H1 (cell line): ENCODE measurements around the gene RHEX. TPM values are rescaled to one million over a fixed set of nuclear protein-coding genes. Genes with fewer than 3 reads are reported as not detected.

ENCODE experiments used
- CTCF ChIA-PET: fragments of 300-600 bp; sonication (Branson Sonifier 250); formaldehyde crosslinking; loops from one replicate; lab custom pipeline; 2021; ENCODE audit not compliant: partially characterized antibody; lab: Charles Lee
- POLR2A ChIA-PET: fragments of 300-600 bp; sonication (Branson Sonifier 250); formaldehyde crosslinking; loops from one replicate; lab custom pipeline; 2021; ENCODE audit warnings: inconsistent platforms; ENCODE audit not compliant: partially characterized antibody; lab: Charles Lee
- DNase-seq, 2 experiments: peaks; one replicate each; pipeline versions ENCODE4 v3.0.0 to v3.0.0-alpha.2; 2010 to 2022; ENCODE audit warnings: low spot score in 2 of 2, low read depth in 1 of 2, mixed read lengths in 1 of 2
- FAIRE-seq: peaks from 2 replicates; lab custom pipeline; 2011; peaks lifted over from hg19 to GRCh38; lab: Jason Lieb, UNC
- H2AFZ ChIP-seq: 2 replicates; pipeline ENCODE4 v1.8.1; 2012; ENCODE audit warnings: low read length, inconsistent platforms
- H2AK5ac ChIP-seq: 2 replicates; pipeline ENCODE4 v1.6.1; 2013; ENCODE audit warnings: low read depth, low read length
- H2BK120ac ChIP-seq: replicated peaks from 2 replicates; pipeline ENCODE3; 2013; ENCODE audit warnings: low read depth, low read length, inconsistent platforms
- H2BK12ac ChIP-seq: 2 replicates; pipeline ENCODE4 v1.6.1; 2013; ENCODE audit warnings: low read depth, low read length
- H2BK15ac ChIP-seq: 2 replicates; pipeline ENCODE4 v1.6.1; 2013; ENCODE audit warnings: low read length
- H2BK20ac ChIP-seq: 2 replicates; pipeline ENCODE4 v1.6.1; 2013; ENCODE audit warnings: low read length
- H2BK5ac ChIP-seq: 2 replicates; pipeline ENCODE4 v1.6.1; 2013; ENCODE audit warnings: low read depth, low read length
- H3K14ac ChIP-seq: 2 replicates; pipeline ENCODE4 v1.6.1; 2013; ENCODE audit warnings: inconsistent platforms; ENCODE audit not compliant: insufficient read length
- H3K18ac ChIP-seq: 2 replicates; pipeline ENCODE4 v1.6.1; 2013; ENCODE audit warnings: low read length; ENCODE audit errors: extremely low read depth
- H3K23ac ChIP-seq: 2 replicates; pipeline ENCODE4 v1.6.1; 2013; ENCODE audit warnings: inconsistent platforms; ENCODE audit not compliant: insufficient read length
- H3K23me2 ChIP-seq: 2 replicates; pipeline ENCODE4 v1.6.1; 2013; ENCODE audit warnings: low read depth, low read length
- H3K27ac ChIP-seq: 2 replicates; pipeline ENCODE4 v1.6.1; 2011; ENCODE audit warnings: low read depth, low read length, inconsistent platforms
- H3K27me3 ChIP-seq, 4 experiments: replicated peaks in 1 of 4; 1 replicate in 1 of 4; 2 replicates in 3 of 4; pipeline versions ENCODE4 v1.6.1 to v1.8.1; 2011 to 2013; ENCODE audit warnings: low read length in 3 of 4, mild to moderate bottlenecking in 3 of 4, inconsistent platforms in 2 of 4, mixed read lengths in 2 of 4, moderate library complexity in 1 of 4; ENCODE audit not compliant: control insufficient read depth in 3 of 4, insufficient read depth in 3 of 4; ENCODE audit errors: extremely low read depth in 1 of 4
- H3K36me3 ChIP-seq, 4 experiments: 2 replicates each; pipeline versions ENCODE4 v1.6.1 to v1.8.1; 2011 to 2013; ENCODE audit warnings: mild to moderate bottlenecking in 4 of 4, low read length in 3 of 4, moderate library complexity in 2 of 4, control low read depth in 1 of 4, inconsistent platforms in 1 of 4; ENCODE audit not compliant: insufficient read depth in 4 of 4, control insufficient read depth in 2 of 4
- H3K4ac ChIP-seq: replicated peaks from 2 replicates; pipeline ENCODE3; 2013; ENCODE audit warnings: low read length, low read depth, mixed read lengths, inconsistent platforms; ENCODE audit not compliant: insufficient read length
- H3K4me1 ChIP-seq, 4 experiments: replicated peaks in 1 of 4; 1 replicate in 1 of 4; 2 replicates in 3 of 4; pipeline versions ENCODE4 v1.6.1 to v1.8.1; 2011 to 2013; ENCODE audit warnings: low read length in 3 of 4, inconsistent platforms in 2 of 4, mixed read lengths in 1 of 4; ENCODE audit not compliant: insufficient read depth in 4 of 4, control insufficient read depth in 3 of 4
- H3K4me2 ChIP-seq, 2 experiments: 2 replicates each; pipeline versions ENCODE4 v1.6.1 to v1.8.1; 2011 to 2013; ENCODE audit warnings: low read depth in 2 of 2, low read length in 2 of 2, control low read depth in 1 of 2, inconsistent platforms in 1 of 2, mild to moderate bottlenecking in 1 of 2; ENCODE audit not compliant: insufficient read depth in 1 of 2
- H3K4me3 ChIP-seq, 4 experiments: fragments of 200-600, 300-600 bp in 1 of 4; sonication (generic), shearing (Covaris generic), sonication (Bioruptor Twin) in 1 of 4; 2 replicates each; pipeline versions ENCODE4 v1.5.1 to v1.8.1; 2011 to 2016; ENCODE audit warnings: low read length in 4 of 4, low read depth in 3 of 4, control low read depth in 2 of 4, inconsistent platforms in 2 of 4, mild to moderate bottlenecking in 2 of 4, mixed read lengths in 1 of 4, moderate library complexity in 1 of 4; ENCODE audit not compliant: insufficient read depth in 2 of 4; ENCODE audit errors: extremely low read depth in 1 of 4
- H3K56ac ChIP-seq: replicated peaks from 2 replicates; pipeline ENCODE3; 2013; ENCODE audit warnings: low read depth, mild to moderate bottlenecking, mixed read lengths, low read length, inconsistent platforms; ENCODE audit not compliant: insufficient read length
- H3K79me1 ChIP-seq: 2 replicates; pipeline ENCODE4 v1.6.1; 2013; ENCODE audit warnings: low read depth, low read length, control low read depth
- H3K79me2 ChIP-seq, 2 experiments: 2 replicates each; pipeline versions ENCODE4 v1.6.1 to v1.8.1; 2012 to 2013; ENCODE audit warnings: low read length in 2 of 2, mild to moderate bottlenecking in 2 of 2, inconsistent platforms in 1 of 2; ENCODE audit not compliant: insufficient read depth in 2 of 2, control insufficient read depth in 1 of 2
- H3K9ac ChIP-seq, 4 experiments: replicated peaks in 1 of 4; 1 replicate in 1 of 4; 2 replicates in 3 of 4; pipeline versions ENCODE4 v1.6.1 to v1.8.1; 2011 to 2013; ENCODE audit warnings: low read depth in 3 of 4, low read length in 3 of 4, control low read depth in 2 of 4, mild to moderate bottlenecking in 2 of 4, moderate library complexity in 2 of 4, inconsistent platforms in 1 of 4; ENCODE audit errors: extremely low read depth in 1 of 4
- H3K9me3 ChIP-seq, 2 experiments: 2 replicates each; pipeline versions ENCODE4 v1.6.1 to v1.8.1; 2012 to 2013; ENCODE audit warnings: mild to moderate bottlenecking in 2 of 2, moderate library complexity in 2 of 2, control low read depth in 1 of 2, inconsistent platforms in 1 of 2, low read depth in 1 of 2, low read length in 1 of 2, mixed read lengths in 1 of 2; ENCODE audit not compliant: insufficient read depth in 2 of 2
- H4K20me1 ChIP-seq, 2 experiments: replicated peaks in 1 of 2; 2 replicates each; pipeline versions ENCODE3 to v1.8.1; 2011 to 2013; ENCODE audit warnings: inconsistent platforms in 2 of 2, low read length in 2 of 2, mild to moderate bottlenecking in 1 of 2; ENCODE audit not compliant: insufficient read depth in 2 of 2, control insufficient read depth in 1 of 2
- H4K5ac ChIP-seq: 2 replicates; pipeline ENCODE4 v1.6.1; 2013; ENCODE audit warnings: low read length, low read depth, mixed read lengths, inconsistent platforms; ENCODE audit not compliant: insufficient read length
- H4K8ac ChIP-seq: 2 replicates; pipeline ENCODE4 v1.8.0; 2013; ENCODE audit warnings: mild to moderate bottlenecking, moderate library complexity, low read length, inconsistent platforms; ENCODE audit not compliant: insufficient read depth; ENCODE audit errors: extremely low read depth
- H4K91ac ChIP-seq: replicated peaks from 2 replicates; pipeline ENCODE3; 2013; ENCODE audit warnings: low read length, mixed read lengths, inconsistent platforms; ENCODE audit not compliant: insufficient read length
- CEBPB ChIP-seq: IDR thresholded peaks from 2 replicates; pipeline ENCODE4 v1.6.1; 2012; ENCODE audit warnings: low read depth, low read length
- KDM4A ChIP-seq: IDR thresholded peaks from one replicate; pipeline ENCODE4 v1.7.1; 2012; ENCODE audit warnings: low read depth, mild to moderate bottlenecking, moderate library complexity, low read length, inconsistent platforms; ENCODE audit not compliant: severe bottlenecking
- KDM5A ChIP-seq: fragments of 200-600 bp; IDR thresholded peaks from 2 replicates; pipeline ENCODE4 v1.7.1; 2012; ENCODE audit warnings: mild to moderate bottlenecking, low read length, inconsistent platforms, mixed read lengths
- POLR2A ChIP-seq, 2 experiments: IDR thresholded peaks; 1 replicate in 1 of 2; 2 replicates in 1 of 2; pipeline ENCODE4 v1.6.1; 2011; ENCODE audit warnings: low read depth in 2 of 2, low read length in 2 of 2, mild to moderate bottlenecking in 2 of 2; ENCODE audit errors: control extremely low read depth in 1 of 2
- SP2 ChIP-seq: IDR thresholded peaks from 2 replicates; pipeline ENCODE4 v1.6.1; 2012; ENCODE audit warnings: mild to moderate bottlenecking, low read length, inconsistent platforms
- WGBS, 2 experiments: shearing (Covaris generic) in 1 of 2; methylation state at CpG; one replicate each; pipeline versions ENCODE4 v1.1.6 to v1.1.7; 2013 to 2015; ENCODE audit warnings: low lambda C conversion rate in 2 of 2, mixed read lengths in 2 of 2, inconsistent platforms in 1 of 2, low coverage in 1 of 2, missing lambda C conversion rate in 1 of 2; ENCODE audit not compliant: insufficient replicate concordance in 2 of 2, insufficient coverage in 1 of 2, insufficient read length in 1 of 2; ENCODE audit errors: extremely low coverage in 1 of 2, missing lambda C conversion rate in 1 of 2; 5-methylcytosine and 5-hydroxymethylcytosine counted together
- polyA plus RNA-seq, 7 experiments: library from polyadenylated mRNA; depleted of rRNA in 3 of 7; stranded (reverse) in 5 of 7; unstranded in 2 of 7; fragments of >200 nt in 5 of 7; fragments of 200-250 nt in 2 of 7; gene quantifications; 1 replicate in 5 of 7; 2 replicates in 1 of 7; 4 replicates in 1 of 7; pipeline versions ENCODE4 v1.2.1 to v1.2.3, GENCODE V29; 2011 to 2013; ENCODE audit warnings: missing spikeins in 2 of 7, mixed read lengths in 2 of 7
- total RNA-seq: library from RNA; stranded (reverse); fragmentation: NEBNext Ultra II Directional; extraction: Animal tissue kit (Norgen Biotek cat#: 25700); gene quantifications from 2 replicates; pipeline ENCODE4 v1.2.1, GENCODE V29; 2021

RHEX gene
- total and polyA plus RNA-seq, 2 of the 8 experiments (the other 6 are each of a cell fraction or from before 2014, with no cell fraction given) = not detected

- H3K4me1 ChIP-seq = no peaks in the 10 kb centered on the region
- H2BK5ac ChIP-seq = no peak overlapping the region
- POLR2A ChIA-PET = interaction anchor here (0.6 kb wide), 1 partner anchor 109 kb away, joined by 3 read pairs; no protein-coding TSS in a partner anchor
- H3K79me1 ChIP-seq = no peaks in the 10 kb centered on the region
- H3K14ac ChIP-seq = no peak overlapping the region
- no peak overlapping the region for H3K23ac ChIP-seq
- H2BK20ac ChIP-seq = no peak overlapping the region
- CTCF ChIA-PET = interaction anchor here (0.6 to 16.5 kb wide), 23 partner anchors 9 to 396 kb away, joined by 3 to 262 read pairs (median 5); partner anchors contain the start of gene RAB7B
- no peak overlapping the region for H3K4me3 ChIP-seq
- FAIRE-seq (no peak), DNase-seq (peak in 1 of 2 experiments; percentile 27)
- H4K5ac ChIP-seq = no peak overlapping the region
- no peak overlapping the region for H4K8ac ChIP-seq
- H3K36me3 ChIP-seq = no peaks in the 10 kb centered on the region
- no peaks in the 10 kb centered on the region for H3K23me2 ChIP-seq
- H3K9me3 ChIP-seq = no peaks in the 10 kb centered on the region
- H2BK12ac ChIP-seq = no peak overlapping the region
- no peak overlapping the region for H4K91ac ChIP-seq
- no peak overlapping the region for H3K4ac ChIP-seq
- H3K27me3 ChIP-seq = no peaks in the 10 kb centered on the region
- H4K20me1 ChIP-seq = no peaks in the 10 kb centered on the region
- H3K4me2 ChIP-seq = no peak overlapping the region
- no peak overlapping the region for H3K27ac ChIP-seq
- no peak overlapping the region for H3K56ac ChIP-seq
- no peak overlapping the region for H2BK120ac ChIP-seq
- 70% methylated on average over 4 of the region's 4 CpGs; no CpG with 5 or more reads in 1 of the 2 experiments for WGBS, 2 experiments
- H2AFZ ChIP-seq = no peak overlapping the region
- no peak overlapping the region for H3K9ac ChIP-seq
- no peak overlapping the region for H2BK15ac ChIP-seq
- TF ChIP-seq KDM4A (no peak), SP2 (no peak), KDM5A (no peak), CEBPB (no peak), POLR2A (IDR thresholded peaks at IDR 0.05; ENCODE audit: control extremely low read depth in 1 of 2, low read depth in 2 of 2, low read length in 2 of 2) (no peak)
- TF ChIP-seq, all 59 proteins: peak for 0
- Histone ChIP-seq H3K18ac (no peak overlapping the region), H3K79me2 (no peaks in the 10 kb centered on the region), H2AK5ac (no peak overlapping the region)
Observed at GRCh38 chr1:206105464-206105995, 52.6 kb downstream of the RHEX start.
